Naive thymus-derived CD4-positive, alpha-beta T cell (primary cell): ENCODE measurements around the gene RPS14. TPM values are rescaled to one million over a fixed set of nuclear protein-coding genes. Genes with fewer than 3 reads are reported as not detected.
A peak's percentile ranks its signal among the peaks of the same experiment; 100 is the strongest.

Experiments
- ATAC-seq: fragments of 150-1000 bp; cut with Tn5 transposase; 2 replicates; pipeline ENCODE4 v1.10.0; 2021; ENCODE audit warnings: mild to moderate bottlenecking, moderate library complexity
- CTCF ChIA-PET: fragments of 350-600 bp; sonication (Branson Sonifier 250); formaldehyde crosslinking; loops from one replicate; lab custom pipeline; 2021; ENCODE audit warnings: antibody characterized with exemption; lab: Charles Lee
- POLR2A ChIA-PET: fragments of 350-600 bp; sonication (Branson Sonifier 250); formaldehyde crosslinking; loops from one replicate; lab custom pipeline; 2021; ENCODE audit warnings: antibody characterized with exemption, inconsistent platforms; lab: Charles Lee
- DNase-seq, 9 donors: peaks; one replicate each; pipeline versions ENCODE4 v3.0.0 to v3.0.0-alpha.2; 2020 to 2022; ENCODE audit warnings: mixed read lengths in 1 of 9
- H3K27ac ChIP-seq: one replicate; pipeline ENCODE4 v1.7.0; 2013; ENCODE audit warnings: mild to moderate bottlenecking, low read depth, low read length, moderate library complexity
- H3K27me3 ChIP-seq, 2 donors: one replicate each; pipeline ENCODE4 v1.7.0; 2013; ENCODE audit warnings: low read length in 2 of 2, mild to moderate bottlenecking in 2 of 2, moderate library complexity in 2 of 2; ENCODE audit not compliant: control insufficient read depth in 2 of 2, insufficient read depth in 2 of 2
- H3K36me3 ChIP-seq, 3 experiments: 1 replicate in 2 of 3; 2 replicates in 1 of 3; pipeline ENCODE4 v1.7.0; 2013; ENCODE audit warnings: low read length in 3 of 3, mild to moderate bottlenecking in 3 of 3, moderate library complexity in 1 of 3; ENCODE audit not compliant: insufficient read depth in 3 of 3, control insufficient read depth in 2 of 3
- H3K4me1 ChIP-seq, 2 donors: one replicate each; pipeline ENCODE4 v1.7.0; 2013; ENCODE audit warnings: low read length in 2 of 2, mild to moderate bottlenecking in 2 of 2, moderate library complexity in 1 of 2; ENCODE audit not compliant: control insufficient read depth in 2 of 2, insufficient read depth in 2 of 2
- H3K4me3 ChIP-seq: 2 replicates; pipeline ENCODE4 v1.7.0; 2013; ENCODE audit warnings: mild to moderate bottlenecking, low read length
- H3K9me3 ChIP-seq, 3 experiments: 1 replicate in 2 of 3; 2 replicates in 1 of 3; pipeline ENCODE4 v1.7.0; 2013; ENCODE audit warnings: low read length in 3 of 3; ENCODE audit not compliant: control insufficient read depth in 2 of 3
- H3K27ac Mint-ChIP-seq, 9 donors: one replicate each; pipeline ENCODE4 v1.8.0; 2020 to 2022; ENCODE audit warnings: mixed read lengths in 9 of 9, mild to moderate bottlenecking in 8 of 9, moderate library complexity in 5 of 9, inconsistent platforms in 2 of 9
- H3K27me3 Mint-ChIP-seq, 5 donors: one replicate each; pipeline ENCODE4 v1.8.0; 2021 to 2022; ENCODE audit warnings: mixed read lengths in 5 of 5, mild to moderate bottlenecking in 1 of 5
- H3K36me3 Mint-ChIP-seq, 5 donors: one replicate each; pipeline ENCODE4 v1.8.0; 2020 to 2022; ENCODE audit warnings: mixed read lengths in 5 of 5, mild to moderate bottlenecking in 3 of 5, inconsistent platforms in 1 of 5
- H3K4me1 Mint-ChIP-seq, 7 donors: one replicate each; pipeline ENCODE4 v1.8.0; 2020 to 2022; ENCODE audit warnings: mixed read lengths in 7 of 7, mild to moderate bottlenecking in 3 of 7, inconsistent platforms in 1 of 7
- H3K4me3 Mint-ChIP-seq, 10 donors: one replicate each; pipeline ENCODE4 v1.8.0; 2020 to 2022; ENCODE audit warnings: mild to moderate bottlenecking in 10 of 10, mixed read lengths in 10 of 10, moderate library complexity in 6 of 10, inconsistent platforms in 2 of 10
- H3K9me3 Mint-ChIP-seq, 11 donors: one replicate each; pipeline ENCODE4 v1.8.0; 2020 to 2022; ENCODE audit warnings: mixed read lengths in 11 of 11, mild to moderate bottlenecking in 4 of 11, inconsistent platforms in 1 of 11, moderate library complexity in 1 of 11
- intact Hi-C, 2 donors: fragments of 100-400 bp; cut with micrococcal nuclease; formaldehyde crosslinking; loops; one replicate each; pipeline ENCODE4 v1.15.1; 2023
- polyA plus RNA-seq, 2 donors: library from polyadenylated mRNA; unstranded; fragments of 300-500 nt; fragmentation: Illumina TruSeq; gene quantifications; one replicate each; pipeline ENCODE4 v1.2.3, GENCODE V29; 2021
- total RNA-seq, 6 experiments: library from RNA in 5 of 6; stranded (reverse) in 5 of 6; gene quantifications; 1 replicate in 5 of 6; 2 replicates in 1 of 6; pipeline ENCODE4 v1.2.3 and lab custom pipeline; 2021 to 2026

Gene RPS14
- total and polyA plus RNA-seq, 7 experiments from 2014 or later = 2,331 to 11,248 (median 6,766) TPM

DNA sequence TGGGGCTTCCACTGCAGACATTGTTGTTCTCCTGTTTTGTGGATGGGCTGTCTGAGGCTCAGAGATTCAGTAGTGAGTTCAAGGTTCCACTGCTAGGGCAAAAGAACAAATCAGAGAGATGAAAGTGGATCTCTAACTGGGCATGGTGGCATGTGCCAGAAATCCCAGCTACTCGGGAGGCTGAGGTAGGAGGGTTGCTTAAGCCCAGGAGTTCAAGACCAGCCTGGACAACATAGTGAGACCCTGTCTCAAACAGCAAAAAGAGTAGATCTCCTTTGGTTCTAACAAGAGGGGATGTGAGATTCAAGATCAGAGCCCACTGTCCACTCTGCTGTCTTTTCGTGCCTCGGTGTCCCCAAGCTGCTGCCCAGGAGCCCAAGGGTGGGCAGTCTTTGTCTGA lies 46.6 kb upstream of the RPS14 start:
- H3K36me3 Mint-ChIP-seq = no peaks in the 10 kb centered on the region
- Histone ChIP-seq H3K27me3 (no peaks in the 10 kb centered on the region), H3K36me3 (no peaks in the 10 kb centered on the region), H3K4me1 (no peaks in the 10 kb centered on the region), H3K9me3 (no peaks in the 10 kb centered on the region), H3K27ac (no peak overlapping the region), H3K4me3 (no peak overlapping the region)
- no peak for ATAC-seq
- CTCF ChIA-PET = no interaction called here
- H3K4me1 Mint-ChIP-seq = peaks cover 0 to 7% (median 0%) of the 10 kb centered on the region in 7 donors
- DNase-seq = no peak
- no peak overlapping the region for H3K27ac Mint-ChIP-seq
- no peaks in the 10 kb centered on the region for H3K27me3 Mint-ChIP-seq
- POLR2A ChIA-PET = no interaction called here
- H3K9me3 Mint-ChIP-seq = peaks cover 0 to 2% (median 0%) of the 10 kb centered on the region in 11 donors
- no peak overlapping the region for H3K4me3 Mint-ChIP-seq
- intact Hi-C loops = no loop called here

DNA sequence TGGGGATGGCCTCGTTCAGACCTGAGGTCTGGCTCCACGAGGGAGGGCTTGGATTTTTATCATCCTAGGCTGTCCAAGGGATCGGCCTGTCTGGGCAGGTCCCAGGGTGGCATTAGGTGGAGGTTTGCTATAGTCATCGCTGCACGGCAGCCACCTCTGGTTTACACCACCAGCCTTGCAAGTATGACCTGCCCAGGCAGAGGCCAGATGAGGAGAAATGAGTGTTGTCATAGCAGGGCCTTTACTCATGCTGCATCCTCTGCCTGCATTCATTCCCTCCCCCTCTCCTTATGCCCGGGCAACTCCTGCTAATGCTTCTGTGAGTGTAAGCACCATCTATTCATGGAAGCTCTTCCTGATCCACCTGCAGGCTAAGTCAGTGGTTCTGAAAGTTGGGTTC lies 43.1 kb upstream of the RPS14 start:
- Histone ChIP-seq H3K4me3 (no peak overlapping the region), H3K27me3 (no peaks in the 10 kb centered on the region), H3K36me3 (no peaks in the 10 kb centered on the region), H3K27ac (no peak overlapping the region), H3K4me1 (no peaks in the 10 kb centered on the region), H3K9me3 (no peaks in the 10 kb centered on the region)
- ChIA-PET CTCF (no interaction called here), POLR2A (no interaction called here)
- Mint-ChIP-seq H3K27ac (no peak overlapping the region), H3K4me3 (no peak overlapping the region), H3K4me1 (peaks cover 0 to 21% (median 2%) of the 10 kb centered on the region in 7 donors), H3K27me3 (peaks cover 0 to 16% (median 1%) of the 10 kb centered on the region in 5 donors), H3K9me3 (peaks cover 0 to 2% (median 0%) of the 10 kb centered on the region in 11 donors), H3K36me3 (no peaks in the 10 kb centered on the region)
- DNase-seq (no peak), ATAC-seq (no peak)
- intact Hi-C loops = no loop called here

DNA sequence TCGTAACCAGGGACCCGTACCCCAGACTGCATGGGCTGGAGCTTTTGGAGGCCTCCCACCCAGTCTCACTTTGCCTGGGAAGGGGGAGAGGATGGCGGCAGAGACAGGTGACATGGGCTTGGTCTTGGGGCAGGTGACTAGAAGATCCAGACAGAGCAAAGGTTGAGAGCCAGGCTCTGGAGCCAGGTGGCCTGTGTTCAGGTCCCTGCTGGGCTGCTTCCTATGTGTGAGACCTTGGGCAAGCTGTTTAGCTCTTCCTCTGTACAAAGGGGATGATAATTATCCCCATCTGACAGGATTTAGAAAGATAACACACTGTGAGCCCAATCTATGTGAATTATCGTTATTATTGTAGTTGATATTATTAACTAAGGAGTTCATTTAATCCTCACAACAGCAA lies 42.3 kb upstream of the RPS14 start:
- peaks cover 1 to 2% of the 10 kb centered on the region in 2 donors for H3K4me1 ChIP-seq
- H3K9me3 Mint-ChIP-seq = peaks cover 0 to 2% (median 0%) of the 10 kb centered on the region in 11 donors
- CTCF ChIA-PET = no interaction called here

DNA sequence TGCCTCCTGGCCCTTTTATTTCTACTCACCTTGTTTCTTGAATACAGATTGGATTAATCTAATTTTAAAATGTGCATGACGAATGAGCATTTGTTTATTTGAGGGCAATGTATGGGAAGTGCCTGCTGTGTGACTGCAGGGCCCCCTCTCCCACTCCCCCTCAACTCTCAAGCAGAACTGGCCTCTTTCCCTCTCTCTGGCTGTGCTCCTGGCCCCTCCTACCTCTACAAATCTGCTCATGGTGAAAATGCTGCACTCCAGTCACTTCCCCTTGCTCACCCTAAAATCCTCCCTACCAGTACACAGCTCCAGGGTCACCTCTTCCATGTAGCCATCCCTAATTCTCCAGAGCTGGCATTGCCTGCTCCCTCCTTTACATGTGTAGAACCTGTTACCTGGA lies 41.2 kb upstream of the RPS14 start:
- POLR2A ChIA-PET = no interaction called here
- Histone ChIP-seq H3K4me3 (no peak overlapping the region), H3K27me3 (no peaks in the 10 kb centered on the region), H3K36me3 (no peaks in the 10 kb centered on the region), H3K27ac (no peak overlapping the region), H3K9me3 (no peaks in the 10 kb centered on the region), H3K4me1 (peaks cover 3 to 5% of the 10 kb centered on the region in 2 donors)
- Mint-ChIP-seq H3K4me1 (peaks cover 7 to 25% (median 11%) of the 10 kb centered on the region in 7 donors), H3K27ac (no peak overlapping the region), H3K9me3 (no peaks in the 10 kb centered on the region), H3K36me3 (no peaks in the 10 kb centered on the region), H3K4me3 (no peak overlapping the region), H3K27me3 (peaks cover 0 to 22% (median 4%) of the 10 kb centered on the region in 5 donors)
- CTCF ChIA-PET = no interaction called here
- ATAC-seq (no peak), DNase-seq (no peak)
- intact Hi-C loops = no loop called here

More for the DNA sequence above, 42.3 kb upstream of the RPS14 start:
- Histone ChIP-seq H3K36me3 (no peaks in the 10 kb centered on the region), H3K4me3 (no peak overlapping the region), H3K27ac (no peak overlapping the region), H3K27me3 (no peaks in the 10 kb centered on the region), H3K9me3 (no peaks in the 10 kb centered on the region)
- Mint-ChIP-seq H3K27ac (no peak overlapping the region), H3K4me3 (no peak overlapping the region), H3K36me3 (no peaks in the 10 kb centered on the region), H3K27me3 (peaks cover 0 to 22% (median 4%) of the 10 kb centered on the region in 5 donors), H3K4me1 (peaks cover 7 to 25% (median 10%) of the 10 kb centered on the region in 7 donors)
- ATAC-seq (no peak), DNase-seq (no peak)
- intact Hi-C loops = no loop called here
- POLR2A ChIA-PET = no interaction called here

DNA sequence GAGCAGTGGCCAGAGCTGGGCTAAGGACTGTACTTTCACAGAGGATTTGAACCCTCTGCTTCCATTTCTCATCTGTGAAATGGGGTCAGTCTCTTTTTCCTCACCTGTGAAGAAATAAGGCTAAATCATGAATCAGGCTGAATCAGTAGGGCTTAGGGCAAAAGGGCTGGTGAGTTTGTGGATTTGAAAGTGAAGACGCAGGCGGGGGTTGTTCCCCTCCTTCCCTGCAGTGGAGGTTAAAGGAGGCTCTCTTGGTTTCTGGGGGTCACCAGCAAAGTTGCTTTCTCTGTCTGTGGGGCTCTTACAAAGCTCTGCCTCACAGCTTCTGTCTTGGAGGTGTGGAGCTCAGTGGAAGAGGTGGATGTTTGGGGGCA lies 40.7 kb upstream of the RPS14 start:
- Mint-ChIP-seq H3K9me3 (no peaks in the 10 kb centered on the region), H3K27ac (no peak overlapping the region), H3K36me3 (no peaks in the 10 kb centered on the region), H3K4me3 (no peak overlapping the region), H3K27me3 (peaks cover 0 to 22% (median 4%) of the 10 kb centered on the region in 5 donors), H3K4me1 (peaks cover 7 to 25% (median 11%) of the 10 kb centered on the region in 7 donors)
- CTCF ChIA-PET = no interaction called here
- peaks cover 3 to 5% of the 10 kb centered on the region in 2 donors for H3K4me1 ChIP-seq
- DNase-seq (no peak), ATAC-seq (no peak)
- H3K36me3 ChIP-seq = no peaks in the 10 kb centered on the region
- H3K4me3 ChIP-seq = no peak overlapping the region
- intact Hi-C loops = no loop called here
- H3K9me3 ChIP-seq = no peaks in the 10 kb centered on the region
- H3K27me3 ChIP-seq = no peaks in the 10 kb centered on the region
- POLR2A ChIA-PET = no interaction called here
- no peak overlapping the region for H3K27ac ChIP-seq

DNA sequence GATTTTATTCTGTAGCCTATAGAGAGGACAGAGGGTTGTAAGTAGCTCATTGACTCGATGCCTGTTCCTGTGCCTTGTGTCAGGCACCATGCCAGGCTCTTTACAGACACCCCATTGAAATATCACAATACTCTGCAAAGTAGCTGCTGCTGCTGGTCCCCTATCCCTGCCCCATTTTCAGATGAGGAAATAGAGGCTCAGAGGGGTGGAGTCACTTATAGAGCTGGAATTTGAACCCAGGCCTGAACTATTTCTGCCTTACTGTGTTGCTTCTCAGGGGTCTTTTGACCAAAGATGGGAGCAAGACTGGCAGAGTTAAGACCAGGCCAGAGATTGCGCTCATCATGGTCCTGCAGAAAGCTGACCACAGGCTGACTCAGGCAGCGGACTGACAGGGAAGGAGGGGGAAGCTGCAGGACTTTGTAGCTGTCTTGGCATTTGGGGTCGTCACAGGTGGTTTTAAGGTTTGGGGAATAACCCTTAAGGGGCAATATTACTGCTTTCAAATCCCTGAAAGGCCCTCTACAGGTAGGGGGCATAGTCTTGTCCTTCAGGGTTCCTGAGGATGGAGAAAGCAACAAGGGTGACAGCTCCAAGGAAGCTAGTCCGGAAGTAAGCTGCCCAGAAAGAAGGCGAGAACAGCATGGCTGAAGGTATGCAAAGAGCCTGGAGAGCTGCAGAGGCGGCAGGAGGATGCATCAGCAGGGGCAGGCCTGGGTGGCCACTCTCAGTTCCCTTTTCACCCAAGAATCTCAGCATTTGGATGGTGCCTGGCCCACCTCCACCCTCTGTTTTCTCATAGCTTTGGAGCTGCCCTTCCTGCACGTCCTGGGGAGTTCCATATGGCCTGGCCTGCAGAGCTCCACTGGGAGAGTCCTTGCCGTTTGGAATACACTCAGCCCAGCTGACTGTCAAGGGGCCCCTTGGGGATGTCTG lies 40.1 kb upstream of the RPS14 start:
- CTCF ChIA-PET = no interaction called here
- H3K4me3 ChIP-seq = no peak overlapping the region
- Mint-ChIP-seq H3K9me3 (no peaks in the 10 kb centered on the region), H3K27ac (no peak overlapping the region), H3K4me3 (no peak overlapping the region), H3K4me1 (peaks cover 7 to 28% (median 15%) of the 10 kb centered on the region in 7 donors), H3K36me3 (no peaks in the 10 kb centered on the region), H3K27me3 (peaks cover 0 to 25% (median 4%) of the 10 kb centered on the region in 5 donors)
- H3K27me3 ChIP-seq = no peaks in the 10 kb centered on the region
- ATAC-seq = peak; percentile 43
- POLR2A ChIA-PET = no interaction called here
- DNase-seq = no peak
- no peaks in the 10 kb centered on the region for H3K9me3 ChIP-seq
- intact Hi-C loops = no loop called here
- H3K4me1 ChIP-seq = peaks cover 3 to 5% of the 10 kb centered on the region in 2 donors
- no peaks in the 10 kb centered on the region for H3K36me3 ChIP-seq
- no peak overlapping the region for H3K27ac ChIP-seq
